Measurements from ENCODE around the gene WASF1. TPM values are rescaled to one million over a fixed set of nuclear protein-coding genes. Genes with fewer than 3 reads are reported as not detected.

Gene WASF1
- total RNA-seq, 1 experiment from 2014 or later = 28.6 TPM

- Histone ChIP-seq H3K9ac (ENCODE audit: extremely low read depth, insufficient read length, low read length) (no peak overlapping the region), H3K4me2 (ENCODE audit: insufficient read depth, insufficient read length, low read length) (no peak overlapping the region), H3K27ac (ENCODE audit: insufficient read length, low read depth, low read length) (no peak overlapping the region), H3K56ac (ENCODE audit: insufficient read length, low read depth, low read length) (no peak overlapping the region), H4K8ac (replicated peaks; ENCODE audit: insufficient read length, low read depth, low read length) (no peak overlapping the region), H3K79me1 (ENCODE audit: insufficient read depth, low read depth, low read length, poor library complexity, severe bottlenecking) (peaks cover 3% of the 10 kb centered on the region), H3K79me2 (ENCODE audit: insufficient read depth, low read length) (peaks cover 2% of the 10 kb centered on the region; the same call in 1 of the 2 replicates), H2BK15ac (ENCODE audit: low read depth, low read length) (no peak overlapping the region), H3K9me3 (ENCODE audit: control insufficient read depth, low read depth, low read length) (no peaks in the 10 kb centered on the region), H3K23ac (ENCODE audit: insufficient read length, low read depth, low read length) (no peak overlapping the region), H3K18ac (ENCODE audit: insufficient read length, low read depth, low read length) (no peak overlapping the region), H3K4ac (ENCODE audit: low read depth, low read length) (no peak overlapping the region), H2AK5ac (ENCODE audit: insufficient read length, low read length) (no peak overlapping the region), H2AFZ (ENCODE audit: low read length) (no peak overlapping the region), H3K27me3 (ENCODE audit: insufficient read depth, low read length) (no peaks in the 10 kb centered on the region), H2BK120ac (ENCODE audit: low read depth, low read length, poor library complexity, severe bottlenecking) (no peak overlapping the region), H4K91ac (ENCODE audit: insufficient read length, low read depth, low read length) (no peak overlapping the region), H4K20me1 (ENCODE audit: control insufficient read depth, insufficient read depth, insufficient read length) (no peaks in the 10 kb centered on the region), H2BK20ac (ENCODE audit: low read depth, low read length, poor library complexity, severe bottlenecking) (no peak overlapping the region), H3K14ac (ENCODE audit: insufficient read depth, low read length) (no peak overlapping the region), H3K23me2 (ENCODE audit: insufficient read length, low read depth, low read length, poor library complexity, severe bottlenecking) (no peaks in the 10 kb centered on the region), H2BK12ac (ENCODE audit: insufficient read length, low read depth, low read length) (no peak overlapping the region), H3K4me1 (ENCODE audit: insufficient read depth, low read length) (no peaks in the 10 kb centered on the region), H2BK5ac (ENCODE audit: insufficient read length, low read length) (no peak overlapping the region), H4K5ac (ENCODE audit: insufficient read length, low read depth, low read length) (no peak overlapping the region), H3T11ph (ENCODE audit: low read length) (no peak overlapping the region)
- Mint-ChIP-seq H3K4me3 (no peak overlapping the region), H3K36me3 (ENCODE audit: insufficient read depth in 1 of 3, low read depth in 3 of 3) (peaks cover 15 to 24% (median 20%) of the 10 kb centered on the region in 3 experiments; a peak in 6 of 7 replicates), H3K27ac (no peak overlapping the region), H3K9me3 (no peaks in the 10 kb centered on the region), H3K27me3 (ENCODE audit: low read depth) (no peaks in the 10 kb centered on the region), H3K4me1 (peaks cover 4 to 7% of the 10 kb centered on the region in 2 experiments)
- no peak for DNase-seq
- TF ChIP-seq CTCF (conservative IDR thresholded peaks at IDR 0.05) = no peak
- WGBS (ENCODE audit: extremely low coverage, insufficient read length, low lambda C conversion rate) = 100% methylated on average over 1 of the region's 4 CpGs
Observed at GRCh38 chr6:110195639-110196038, 16.2 kb upstream of the WASF1 start.

Measured in H9 (cell line).